ENCODE data around the gene NPAP1. TPM values are rescaled to one million over a fixed set of nuclear protein-coding genes. Genes with fewer than 3 reads are reported as not detected.

The NPAP1 gene
- total and polyA plus RNA-seq, 2 experiments from 2014 or later = not detected

DNA sequence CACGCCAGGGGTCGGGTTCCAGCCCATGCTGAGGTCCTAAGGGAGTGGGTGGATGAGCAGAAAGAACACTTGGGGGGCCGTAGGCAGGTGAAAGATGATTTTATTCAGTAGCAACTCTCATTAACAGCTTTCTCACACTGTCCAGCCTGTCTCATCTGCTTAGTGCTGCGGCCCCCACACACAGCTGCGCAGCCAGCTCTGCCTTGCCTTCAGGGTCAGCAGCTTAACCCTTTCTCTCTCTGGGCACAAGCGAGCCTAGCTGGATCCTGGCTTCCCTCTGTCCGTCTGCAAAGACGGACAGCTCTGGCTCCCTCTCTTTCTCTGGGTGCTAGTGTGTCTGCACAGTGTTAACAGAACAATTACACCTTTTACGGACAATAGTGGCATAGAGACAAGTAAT lies 21.3 kb downstream of the NPAP1 start:
- no peaks in the 10 kb centered on the region for H3K27me3 ChIP-seq (replicated peaks; ENCODE audit: insufficient read depth)
- H3K36me3 ChIP-seq (ENCODE audit: low read depth) = no peaks in the 10 kb centered on the region
- H3K9me2 ChIP-seq (ENCODE audit: insufficient read depth) = no peaks in the 10 kb centered on the region
- no peak overlapping the region for H3K27ac ChIP-seq
- in situ Hi-C loops (cut with MboI) = no loop called here
- H3K4me1 ChIP-seq (ENCODE audit: insufficient read depth) = no peaks in the 10 kb centered on the region
- H3K9ac ChIP-seq = no peak overlapping the region
- TF ChIP-seq EZH2 (IDR thresholded peaks at IDR 0.05; ENCODE audit: insufficient read depth, poor library complexity, severe bottlenecking) = no peak
- TF ChIP-seq EZH2phosphoT487 (IDR thresholded peaks at IDR 0.05; ENCODE audit: insufficient read depth, low read depth) = no peak
- 26 to 28% methylated on average over 9 of the region's 9 CpGs for WGBS, 2 experiments (ENCODE audit: low coverage in 1 of 2, low lambda C conversion rate in 2 of 2, missing lambda C conversion rate in 2 of 2)
- no peak overlapping the region for H2AFZ ChIP-seq
- H4K20me1 ChIP-seq (ENCODE audit: insufficient read depth) = no peaks in the 10 kb centered on the region
- H3F3A ChIP-seq (ENCODE audit: insufficient read depth) = no peaks in the 10 kb centered on the region
- H3K4me2 ChIP-seq (ENCODE audit: unreplicated experiment) = no peak overlapping the region
- H3K9me3 ChIP-seq (ENCODE audit: low read depth) = no peaks in the 10 kb centered on the region
- no peaks in the 10 kb centered on the region for H3K79me2 ChIP-seq (ENCODE audit: insufficient read depth)
- no peak for DNase-seq
- no peak overlapping the region for H3K4me3 ChIP-seq

DNA sequence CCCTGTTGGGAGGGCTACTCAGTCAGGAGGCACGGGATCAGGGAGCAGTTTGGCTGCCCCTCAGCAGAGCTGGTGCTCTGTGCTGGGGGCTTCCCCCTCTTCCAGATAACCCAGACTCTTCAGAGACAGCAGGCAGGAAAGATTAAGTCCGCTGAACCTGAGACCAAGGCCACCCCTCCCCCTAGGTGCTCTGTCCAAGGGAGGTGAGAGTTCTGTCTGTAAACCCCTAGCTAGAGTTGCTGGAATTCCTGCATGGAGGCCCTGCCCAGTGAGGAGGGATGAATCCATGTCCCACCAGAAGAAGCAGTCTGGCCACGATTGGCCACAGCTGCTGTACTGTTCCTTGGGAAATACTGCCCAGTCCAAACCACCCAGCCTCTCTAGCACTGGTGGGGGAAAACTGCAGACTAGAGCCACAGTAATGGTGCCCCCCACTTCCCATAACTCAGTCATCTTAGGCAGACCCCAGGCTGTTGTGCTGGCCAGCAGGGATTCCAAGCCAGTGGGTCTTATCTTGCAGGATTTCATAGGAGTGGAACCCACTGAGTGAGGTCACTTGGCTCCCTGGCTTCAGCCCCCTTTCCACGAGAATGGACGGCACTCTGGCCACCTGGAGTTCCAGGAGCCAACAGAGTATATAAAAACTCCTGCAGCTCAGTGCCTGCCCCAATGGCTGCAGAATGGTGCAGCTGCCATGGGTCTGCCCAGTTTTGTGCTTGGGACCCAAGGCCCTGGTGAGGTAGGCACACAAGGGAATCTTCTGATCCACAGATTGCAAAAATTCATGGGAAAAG lies 42.9 kb downstream of the NPAP1 start:
- no peak for TF ChIP-seq EZH2phosphoT487 (IDR thresholded peaks at IDR 0.05; ENCODE audit: insufficient read depth, low read depth)
- TF ChIP-seq EZH2 (IDR thresholded peaks at IDR 0.05; ENCODE audit: insufficient read depth, poor library complexity, severe bottlenecking) = no peak
- H3K4me1 ChIP-seq (ENCODE audit: insufficient read depth) = no peaks in the 10 kb centered on the region
- WGBS, 2 experiments (ENCODE audit: low coverage in 1 of 2, low lambda C conversion rate in 2 of 2, missing lambda C conversion rate in 2 of 2) = 7 to 8% methylated on average over 5 of the region's 5 CpGs
- no peak overlapping the region for H3K27ac ChIP-seq
- no peaks in the 10 kb centered on the region for H3F3A ChIP-seq (ENCODE audit: insufficient read depth)
- H3K9me3 ChIP-seq (ENCODE audit: low read depth) = peaks cover 7% of the 10 kb centered on the region
- no peaks in the 10 kb centered on the region for H4K20me1 ChIP-seq (ENCODE audit: insufficient read depth)
- H3K79me2 ChIP-seq (ENCODE audit: insufficient read depth) = no peaks in the 10 kb centered on the region
- H3K9ac ChIP-seq = no peak overlapping the region
- H3K36me3 ChIP-seq (ENCODE audit: low read depth) = no peaks in the 10 kb centered on the region
- no peak overlapping the region for H2AFZ ChIP-seq
- no peak overlapping the region for H3K4me2 ChIP-seq (ENCODE audit: unreplicated experiment)
- no peaks in the 10 kb centered on the region for H3K27me3 ChIP-seq (replicated peaks; ENCODE audit: insufficient read depth)
- no peak for DNase-seq
- no peaks in the 10 kb centered on the region for H3K9me2 ChIP-seq (ENCODE audit: insufficient read depth)
- no peak overlapping the region for H3K4me3 ChIP-seq
- in situ Hi-C loops (cut with MboI) = no loop called here

DNA sequence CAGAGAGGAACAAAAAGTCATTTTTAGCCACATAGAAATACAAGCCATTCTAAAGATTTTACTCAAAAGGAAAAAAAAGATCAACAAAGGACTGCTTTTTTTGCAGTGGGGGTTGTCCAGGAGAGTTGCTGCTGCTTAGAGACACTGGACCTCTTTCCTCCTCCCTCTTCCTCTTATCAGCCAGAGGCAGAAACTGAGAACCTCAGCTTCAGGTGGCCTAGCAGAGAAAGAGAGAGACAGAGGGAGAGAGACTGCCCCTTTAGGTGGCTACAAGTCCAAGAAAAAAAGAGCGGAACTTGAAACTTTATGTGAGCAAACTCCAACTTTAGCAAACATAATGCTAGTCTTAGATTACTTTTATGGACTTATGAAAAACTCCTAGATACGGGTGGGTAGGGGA lies 54.2 kb downstream of the NPAP1 start:
- no peak overlapping the region for H2AFZ ChIP-seq
- H4K20me1 ChIP-seq (ENCODE audit: insufficient read depth) = no peaks in the 10 kb centered on the region
- H3K9ac ChIP-seq = no peak overlapping the region
- no peaks in the 10 kb centered on the region for H3K79me2 ChIP-seq (ENCODE audit: insufficient read depth)
- no peaks in the 10 kb centered on the region for H3F3A ChIP-seq (ENCODE audit: insufficient read depth)
- H3K9me2 ChIP-seq (ENCODE audit: insufficient read depth) = no peaks in the 10 kb centered on the region
- no peaks in the 10 kb centered on the region for H3K9me3 ChIP-seq (ENCODE audit: low read depth)
- H3K36me3 ChIP-seq (ENCODE audit: low read depth) = no peaks in the 10 kb centered on the region
- in situ Hi-C loops (cut with MboI) = no loop called here
- WGBS, 2 experiments (ENCODE audit: low coverage in 1 of 2, low lambda C conversion rate in 2 of 2, missing lambda C conversion rate in 2 of 2) = 35 to 40% methylated on average over 2 of the region's 2 CpGs
- H3K4me2 ChIP-seq (ENCODE audit: unreplicated experiment) = no peak overlapping the region
- no peaks in the 10 kb centered on the region for H3K4me1 ChIP-seq (ENCODE audit: insufficient read depth)
- no peak overlapping the region for H3K4me3 ChIP-seq
- no peak overlapping the region for H3K27ac ChIP-seq
- no peaks in the 10 kb centered on the region for H3K27me3 ChIP-seq (replicated peaks; ENCODE audit: insufficient read depth)
- TF ChIP-seq EZH2 (IDR thresholded peaks at IDR 0.05; ENCODE audit: insufficient read depth, poor library complexity, severe bottlenecking) (no peak), EZH2phosphoT487 (IDR thresholded peaks at IDR 0.05; ENCODE audit: insufficient read depth, low read depth) (no peak)
- DNase-seq = no peak

All from GM23248 (cell line).